ELF-1 (cell line): ENCODE data around the gene VRK1.
"Not testable (repeated sequence)": the region's sequence is repeated elsewhere in the genome, so short reads cannot be mapped to it uniquely, and the experiment has no call there.

ENCODE experiments used
- DNase-seq: peaks from one replicate; pipeline ENCODE4 v3.0.0-alpha.2; 2016; ENCODE audit warnings: low read depth, low spot score

Gene VRK1, protein sequence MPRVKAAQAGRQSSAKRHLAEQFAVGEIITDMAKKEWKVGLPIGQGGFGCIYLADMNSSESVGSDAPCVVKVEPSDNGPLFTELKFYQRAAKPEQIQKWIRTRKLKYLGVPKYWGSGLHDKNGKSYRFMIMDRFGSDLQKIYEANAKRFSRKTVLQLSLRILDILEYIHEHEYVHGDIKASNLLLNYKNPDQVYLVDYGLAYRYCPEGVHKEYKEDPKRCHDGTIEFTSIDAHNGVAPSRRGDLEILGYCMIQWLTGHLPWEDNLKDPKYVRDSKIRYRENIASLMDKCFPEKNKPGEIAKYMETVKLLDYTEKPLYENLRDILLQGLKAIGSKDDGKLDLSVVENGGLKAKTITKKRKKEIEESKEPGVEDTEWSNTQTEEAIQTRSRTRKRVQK

DNA sequence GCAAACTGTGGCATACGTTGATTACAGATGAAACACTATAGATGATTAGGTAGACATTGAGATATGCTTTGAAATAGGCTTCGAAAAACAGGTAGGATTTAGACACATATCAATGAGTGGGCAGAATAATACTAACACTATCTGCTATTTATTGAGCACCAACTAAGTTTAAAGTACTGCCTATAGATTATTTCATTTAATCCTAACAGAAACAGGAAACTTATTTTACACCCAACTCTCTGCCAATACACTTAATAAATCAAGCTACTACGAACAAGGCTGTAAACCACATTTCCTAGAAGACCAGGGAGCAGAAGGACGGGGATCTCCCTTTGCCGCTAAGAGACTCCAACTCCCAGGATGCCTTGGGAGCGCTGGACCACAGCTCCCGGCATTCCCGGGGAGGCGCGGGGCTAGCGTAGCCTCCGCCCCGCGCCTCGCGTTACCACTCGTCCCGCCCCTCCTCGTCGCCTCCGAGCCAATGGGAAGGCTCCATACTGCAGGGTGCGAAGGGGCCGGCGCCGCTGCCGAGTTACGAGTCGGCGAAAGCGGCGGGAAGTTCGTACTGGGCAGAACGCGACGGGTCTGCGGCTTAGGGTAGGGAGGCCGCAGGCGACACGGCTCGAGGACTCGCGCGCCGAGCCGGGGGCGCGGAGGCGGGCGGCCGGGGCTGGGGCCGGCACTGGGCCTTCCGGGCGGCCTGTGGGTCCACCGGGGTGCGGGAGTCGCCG, at the start of gene VRK1:
VRK1 (plus strand) TSS at position 532 of the 731 bp plus-strand sequence. CDS start 36,090 bp downstream, outside the sequence.
- DNase-seq = peak; percentile 97

DNA sequence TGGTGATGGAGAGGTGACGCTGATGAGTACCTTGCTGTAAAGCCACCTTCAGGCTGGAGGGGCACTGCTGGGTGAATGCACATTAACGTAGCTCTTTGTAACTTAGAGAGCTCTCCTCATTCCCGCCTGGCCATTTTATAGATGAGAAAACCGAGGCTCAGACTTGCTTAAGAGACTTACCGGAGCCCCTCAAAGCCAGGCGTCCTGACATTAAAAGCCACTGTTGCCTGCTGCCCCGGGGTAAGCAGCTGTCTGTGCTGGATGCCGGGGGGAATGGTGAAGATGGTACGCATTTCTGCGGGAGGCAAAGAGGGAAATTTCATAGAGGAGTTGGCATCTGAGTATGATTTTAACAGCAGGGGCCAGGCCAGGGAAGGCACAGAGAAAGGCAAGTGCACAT, 49.6 kb upstream of the VRK1 start:
- DNase-seq = no peak

GRCh38 chr14:96748362-96748761, 48.8 kb upstream of the VRK1 start:
- no peak for DNase-seq

- no peak for DNase-seq
Measured at GRCh38 chr14:96751505-96751904, 45.7 kb upstream of the VRK1 start.

DNA sequence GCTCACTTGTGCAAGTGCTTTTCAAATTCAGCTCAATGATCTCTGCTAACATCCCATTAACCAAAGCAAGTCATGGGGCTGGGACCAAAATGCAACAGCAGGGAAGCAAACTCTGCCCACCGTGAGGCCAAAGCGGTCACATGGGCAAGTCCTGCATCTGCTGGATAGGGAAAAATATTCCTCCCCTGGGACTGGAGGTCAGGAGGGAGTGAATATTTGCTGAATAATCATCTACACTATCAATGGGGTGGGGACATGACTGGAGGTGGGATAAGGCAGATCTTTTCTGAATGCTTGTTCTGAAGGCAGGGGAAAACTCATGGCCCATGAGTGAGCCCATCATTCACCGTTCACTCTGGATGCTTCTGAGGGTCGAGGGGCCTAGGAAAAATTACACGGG, 45.1 kb upstream of the VRK1 start:
- DNase-seq = no peak

DNA sequence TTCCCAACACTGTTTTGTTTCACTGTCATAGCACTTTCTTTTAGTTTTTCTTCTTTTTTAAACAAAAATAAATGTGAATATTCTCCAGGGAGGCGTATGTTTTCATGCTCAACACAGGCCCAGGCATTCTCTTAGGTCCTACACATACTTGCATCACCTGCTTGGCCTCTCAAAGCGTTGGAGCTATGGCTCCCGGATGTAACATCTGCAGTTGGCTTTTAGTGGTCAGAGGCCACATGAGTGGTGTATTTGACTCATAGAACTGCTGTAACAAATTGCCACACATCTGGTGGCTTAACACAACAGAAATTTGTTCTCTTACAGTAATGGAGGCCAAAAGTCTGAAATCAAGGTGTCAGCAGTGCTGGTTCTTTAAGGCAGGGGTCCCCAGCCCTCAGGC, 44.6 kb upstream of the VRK1 start:
- no peak for DNase-seq

DNA sequence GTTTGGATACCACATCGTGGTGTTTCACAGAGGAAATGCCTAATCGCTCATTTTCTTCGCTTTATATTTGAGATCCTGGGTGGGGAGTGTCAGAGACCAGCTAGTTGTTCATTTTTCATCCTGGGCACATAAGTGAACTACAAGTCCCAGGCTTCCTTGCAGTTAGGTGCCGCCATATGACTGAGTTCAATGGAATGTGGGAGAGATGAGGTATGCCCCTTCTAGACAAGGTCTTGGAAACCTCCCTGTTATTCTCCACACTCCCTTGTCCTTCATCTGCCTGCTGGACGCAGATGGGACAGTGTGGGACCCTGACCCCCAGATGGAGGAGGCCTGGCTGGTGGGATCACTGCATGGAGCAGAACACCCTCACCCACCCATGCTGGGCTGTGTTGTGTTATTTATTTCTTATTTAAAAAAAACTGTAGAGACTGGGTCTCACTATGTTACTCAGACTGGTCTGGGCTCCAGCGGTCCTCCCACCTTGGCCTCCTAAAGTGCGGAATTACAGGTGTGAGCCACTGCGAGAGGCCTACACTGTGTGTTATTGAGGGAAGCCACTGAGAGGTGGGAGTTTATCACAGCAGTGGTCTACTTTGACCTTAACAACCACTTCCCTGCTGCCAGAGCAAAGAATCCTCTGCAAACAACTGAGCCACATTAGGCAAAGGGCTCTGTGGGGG, 42.9 kb upstream of the VRK1 start:
- DNase-seq = no peak

GRCh38 chr14:96754845-96755184, 42.4 kb upstream of the VRK1 start:
- DNase-seq = peak; percentile 6

DNA sequence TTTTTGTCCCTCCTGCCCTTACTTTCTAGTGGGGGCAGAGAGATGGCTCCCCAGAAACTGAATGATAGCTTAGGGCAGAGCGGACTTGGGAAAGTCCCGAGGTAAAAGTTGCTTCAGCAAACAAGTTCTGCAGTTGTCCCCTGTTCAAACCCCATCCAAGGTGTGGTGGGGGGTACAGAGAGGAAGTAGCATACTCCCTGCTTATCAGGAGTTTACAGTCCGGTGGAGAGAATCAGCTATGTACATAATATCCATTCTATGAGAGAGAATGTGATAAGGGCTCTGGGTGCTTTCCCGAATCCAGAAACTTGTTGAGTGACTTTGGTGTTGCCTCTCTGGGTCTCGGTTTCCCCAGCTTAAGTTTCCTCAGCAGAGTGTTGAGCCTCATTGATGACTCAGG, 40.4 kb upstream of the VRK1 start:
- no peak for DNase-seq

DNA sequence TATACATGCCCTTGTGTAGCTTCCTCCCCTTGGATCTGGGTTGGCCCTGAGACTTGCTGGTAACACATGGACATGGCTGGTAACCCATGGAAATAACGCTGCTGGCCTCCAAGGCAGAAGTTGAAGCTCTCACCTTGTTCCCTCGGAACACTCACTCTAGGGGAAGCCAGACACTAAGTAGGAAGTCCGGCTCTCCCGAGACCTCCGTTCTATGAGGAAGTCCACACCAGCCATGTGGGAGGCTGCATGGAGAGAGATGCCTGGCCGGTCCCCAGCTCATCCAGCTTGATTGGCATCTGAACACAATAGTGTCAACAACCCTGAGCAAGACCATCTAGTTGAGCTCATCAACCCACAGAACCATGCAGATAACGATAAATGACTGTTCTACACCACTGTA, 39.7 kb upstream of the VRK1 start:
- DNase-seq = no peak

- DNase-seq = no peak
Measured at GRCh38 chr14:96761066-96761465, 36.1 kb upstream of the VRK1 start.

DNA sequence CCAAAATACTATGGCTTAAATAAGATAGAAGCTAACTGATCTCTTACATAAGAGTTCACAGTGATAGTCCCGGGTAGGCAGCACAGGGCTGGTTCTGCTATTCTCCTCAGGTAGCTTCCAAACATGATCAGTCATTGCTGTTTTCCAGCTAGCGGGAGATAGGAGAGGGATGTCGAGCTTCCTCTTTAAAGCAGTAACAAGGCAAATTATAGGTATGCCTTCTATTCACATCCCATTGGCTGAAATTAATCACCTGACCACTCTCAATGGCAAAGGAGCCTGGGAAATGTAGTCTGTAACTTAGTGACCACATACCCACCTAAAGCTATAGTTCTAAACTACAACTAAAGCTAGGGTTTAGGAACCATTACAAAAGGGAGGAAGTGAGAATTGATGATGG, 34.5 kb upstream of the VRK1 start:
- peak; percentile 48 for DNase-seq

GRCh38 chr14:96764012-96764411, 33.2 kb upstream of the VRK1 start:
- no peak for DNase-seq

DNA sequence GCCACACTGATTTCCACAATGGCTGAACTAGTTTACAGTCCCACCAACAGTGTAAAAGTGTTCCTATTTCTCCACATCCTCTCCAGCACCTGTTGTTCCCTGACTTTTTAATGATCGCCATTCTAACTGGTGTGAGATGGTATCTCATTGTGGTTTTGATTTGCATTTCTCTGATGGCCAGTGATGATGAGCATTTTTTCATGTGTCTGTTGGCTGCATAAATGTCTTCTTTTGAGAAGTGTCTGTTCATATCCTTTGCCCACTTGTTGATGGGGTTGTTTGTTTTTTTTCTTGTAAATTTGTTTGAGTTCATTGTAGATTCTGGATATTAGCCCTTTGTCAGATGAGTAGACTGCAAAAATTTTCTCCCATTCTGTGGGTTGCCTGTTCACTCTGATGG, 32.0 kb upstream of the VRK1 start:
- DNase-seq = not testable (repeated sequence)

GRCh38 chr14:96772929-96773328, 24.3 kb upstream of the VRK1 start:
- DNase-seq = no peak

DNA sequence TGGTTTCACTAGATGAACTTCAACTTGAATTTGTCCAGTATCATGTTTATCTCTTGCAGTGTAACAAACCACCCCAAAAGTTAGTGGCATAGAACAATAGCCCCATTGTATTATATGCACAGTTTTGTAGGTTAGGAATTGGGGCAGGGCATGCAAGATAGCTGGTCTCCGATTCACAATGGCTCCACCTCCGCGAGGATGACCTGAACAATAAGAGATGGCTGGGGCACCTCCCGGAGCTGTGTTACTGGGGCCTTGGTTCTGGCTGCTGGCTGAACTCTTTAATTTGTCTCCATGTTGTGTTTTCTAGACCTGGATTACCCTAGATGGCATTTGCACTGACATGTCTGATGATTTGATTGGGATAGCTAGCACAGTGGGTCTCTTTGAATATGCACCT, 20.4 kb upstream of the VRK1 start:
- DNase-seq = no peak

GRCh38 chr14:96780500-96780899, 16.7 kb upstream of the VRK1 start:
- DNase-seq = no peak

GRCh38 chr14:96781371-96781770, 15.8 kb upstream of the VRK1 start:
- DNase-seq = no peak

- no peak for DNase-seq
Measured at GRCh38 chr14:96782436-96782835, 14.7 kb upstream of the VRK1 start.

DNA sequence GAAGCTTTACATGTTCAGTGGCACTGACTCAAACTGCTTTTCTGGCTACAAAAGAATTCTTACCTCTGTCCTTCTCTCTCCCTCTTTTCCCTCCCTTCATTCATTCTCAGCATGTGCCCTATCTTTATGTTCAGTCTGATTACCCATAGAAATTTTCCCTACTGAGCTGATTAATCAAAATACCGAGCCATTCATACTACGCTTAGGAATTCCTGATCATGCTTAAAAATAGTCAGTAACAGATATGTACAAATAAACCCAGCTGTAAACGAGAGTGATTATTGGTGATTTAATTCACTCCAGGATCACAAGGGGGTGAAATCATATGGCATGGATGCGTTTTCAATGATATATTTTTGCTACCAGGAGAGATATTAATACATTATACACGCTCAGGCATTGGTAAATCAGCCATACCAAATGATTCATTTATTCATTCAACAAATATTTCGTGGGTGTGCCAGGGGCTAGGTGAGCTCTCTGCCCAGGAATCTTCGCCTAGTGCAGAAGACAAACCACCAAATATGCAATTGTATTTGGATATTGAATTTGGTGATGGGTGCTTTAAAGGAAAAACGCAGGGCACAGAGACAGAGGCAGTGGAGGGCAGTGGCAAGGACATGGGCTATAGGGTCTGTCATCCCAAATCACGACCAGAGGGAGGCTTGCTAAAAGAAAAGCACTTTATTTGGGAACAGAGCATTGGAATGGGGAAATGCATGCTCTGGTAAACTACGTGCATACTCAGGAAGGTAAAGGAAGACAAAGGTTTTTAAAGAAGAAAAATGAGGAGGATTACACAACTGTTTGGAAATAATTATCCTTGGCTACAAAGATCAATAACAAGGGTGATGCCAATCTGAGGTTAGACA, 13.9 kb upstream of the VRK1 start:
- no peak for DNase-seq

GRCh38 chr14:96783915-96784224, 13.3 kb upstream of the VRK1 start:
- no peak for DNase-seq

DNA sequence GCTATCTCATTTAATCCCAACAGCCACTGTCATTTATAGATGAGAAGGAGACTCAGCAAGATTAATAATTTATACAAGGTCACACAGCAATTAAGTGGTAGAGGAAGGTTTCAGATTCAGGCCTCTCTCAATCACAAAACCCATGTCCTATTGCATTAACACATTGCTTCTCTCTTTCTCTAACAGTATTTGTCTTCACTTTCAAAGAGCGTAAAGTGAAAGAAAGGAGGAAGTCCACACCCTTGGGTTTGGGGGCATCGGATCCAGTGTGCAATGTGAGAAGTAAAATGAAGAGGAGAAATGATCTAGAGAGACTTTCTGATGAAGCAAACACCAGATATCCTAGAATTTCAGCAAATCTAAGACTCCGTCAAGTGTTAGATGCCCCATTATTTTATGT, 7.0 kb upstream of the VRK1 start:
- DNase-seq = no peak
